IPS-18c (cell line): Measurements from ENCODE around the gene SLC51A.
"Not testable (repeated sequence)": the region's sequence is repeated elsewhere in the genome, so short reads cannot be mapped to it uniquely, and the experiment has no call there.

ENCODE experiments used
- H3K4me3 ChIP-seq: 2 replicates; pipeline ENCODE4 v1.7.0; 2013; ENCODE audit warnings: low read depth, mild to moderate bottlenecking, low read length, moderate library complexity; ENCODE audit not compliant: insufficient read depth
- H3K9me3 ChIP-seq: one replicate; pipeline ENCODE4 v1.6.1; 2013; ENCODE audit warnings: mild to moderate bottlenecking, low read length, moderate library complexity; ENCODE audit not compliant: control insufficient read depth, insufficient read depth

The SLC51A gene

DNA sequence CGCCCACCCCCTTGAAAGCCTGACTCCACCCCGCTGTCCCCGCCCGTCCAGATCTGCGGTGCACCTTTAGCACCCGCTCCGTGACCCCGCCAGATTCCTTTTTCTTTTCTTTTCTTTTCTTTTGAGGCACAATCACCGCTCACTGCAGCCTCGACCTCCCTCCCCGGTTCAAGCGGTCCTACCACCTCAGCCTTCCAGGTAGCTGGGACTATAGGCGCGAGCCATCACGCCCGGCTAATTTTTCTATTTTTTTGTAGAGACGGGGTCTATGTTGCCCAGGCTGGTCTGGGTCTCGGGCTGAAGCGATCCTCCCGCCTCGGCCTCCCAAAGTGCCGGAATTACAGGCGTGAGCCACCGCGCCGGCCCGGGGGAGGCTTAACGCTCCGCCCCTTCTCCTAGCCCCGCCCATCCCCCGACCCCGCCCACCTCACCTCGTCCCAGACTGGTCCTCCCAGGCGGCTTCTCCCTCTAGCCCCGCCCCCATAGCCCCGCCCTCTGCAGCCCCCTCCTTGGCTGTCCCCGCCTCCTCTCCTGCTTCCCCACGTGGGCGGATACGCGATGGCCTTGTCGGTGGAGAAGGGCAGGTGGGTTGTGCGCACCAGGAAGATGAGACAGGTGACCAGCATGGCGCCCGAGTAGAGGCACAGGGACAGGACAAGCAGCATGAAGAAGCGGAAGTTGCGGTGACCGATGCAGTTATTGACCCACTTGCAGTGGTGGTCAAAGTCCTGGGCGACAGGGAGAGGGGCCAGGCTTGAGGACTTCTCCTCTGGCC is 8.3 kb upstream of the SLC51A start:
- Histone ChIP-seq H3K9me3 (peaks cover 4% of the 10 kb centered on the region), H3K4me3 (peak overlapping the region; percentile 63)

DNA sequence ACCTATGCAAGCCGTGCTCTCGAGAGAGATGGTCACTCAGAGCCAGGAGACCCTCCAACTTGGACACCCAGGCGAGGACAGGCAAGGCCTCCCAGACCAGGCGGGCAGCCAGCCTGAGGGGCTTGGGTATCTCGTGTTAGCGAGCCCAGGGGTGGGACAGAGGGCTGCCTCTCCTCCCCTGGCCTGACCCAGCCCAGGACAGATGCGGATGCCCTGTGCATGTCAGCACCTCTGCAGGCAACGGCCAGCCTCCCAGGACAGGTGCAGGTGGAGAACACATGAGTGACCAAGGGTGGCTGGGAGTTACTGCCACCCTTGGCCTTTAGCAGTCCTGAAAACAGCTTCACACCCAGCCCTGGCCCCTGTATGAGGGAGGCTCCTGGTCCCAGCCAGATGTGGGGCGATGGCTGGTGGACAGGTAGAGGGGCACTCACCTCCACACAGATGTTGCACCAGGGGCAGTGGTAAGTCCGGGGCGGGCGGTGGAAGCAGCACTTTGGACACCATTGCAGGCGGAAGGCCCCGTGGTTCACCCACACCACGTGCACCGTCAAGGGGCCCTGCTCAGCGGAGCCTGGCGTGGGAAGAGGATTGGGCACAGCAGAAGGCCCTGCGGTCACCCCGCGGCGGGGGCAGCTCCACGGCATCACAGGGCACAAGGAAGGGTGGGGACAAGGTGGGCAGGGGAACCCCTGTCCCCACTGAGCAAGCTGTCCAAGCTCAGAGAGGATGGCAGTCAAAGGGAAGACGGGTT is 7.2 kb upstream of the SLC51A start:
- H3K4me3 ChIP-seq = no peak overlapping the region

DNA sequence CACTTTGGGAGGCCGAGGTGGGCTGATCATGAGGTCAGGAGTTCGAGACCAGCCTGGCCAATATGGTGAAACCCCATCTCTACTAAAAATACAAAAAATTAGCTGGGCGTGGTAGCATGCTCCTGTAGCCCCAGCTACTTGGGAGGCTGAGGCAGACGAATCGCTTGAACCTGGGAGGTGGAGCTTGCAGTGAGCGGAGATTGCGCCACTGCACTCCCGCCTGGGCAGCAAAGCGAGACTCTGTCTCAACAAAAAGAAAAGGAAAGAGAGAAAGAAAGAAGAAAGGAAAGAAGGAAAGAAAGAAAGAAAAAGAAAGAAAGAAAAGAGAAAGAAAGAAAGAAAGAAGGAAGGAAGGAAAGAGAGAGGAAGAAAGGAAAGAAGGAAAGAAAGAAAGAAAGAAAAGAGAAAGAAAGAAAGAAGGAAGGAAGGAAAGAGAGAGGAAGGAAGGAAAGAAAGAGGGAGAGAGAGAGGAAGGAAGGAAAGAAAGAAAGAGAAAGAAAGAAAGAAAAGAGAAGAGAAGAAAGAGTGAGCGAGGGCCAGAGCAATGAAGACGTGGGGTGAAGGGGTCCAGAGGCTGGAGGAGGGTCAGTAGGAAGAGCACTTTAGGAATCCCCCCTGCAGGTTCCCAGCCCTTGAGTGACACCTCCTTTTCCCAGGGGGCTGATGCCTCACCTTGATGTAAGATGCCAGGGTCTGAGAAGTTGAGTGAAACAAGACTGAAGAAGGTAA is 6.2 kb upstream of the SLC51A start:
- not testable (repeated sequence) for H3K4me3 ChIP-seq, H3K9me3 ChIP-seq

More for the DNA sequence above, 7.2 kb upstream of the SLC51A start:
- H3K9me3 ChIP-seq = peaks cover 4% of the 10 kb centered on the region

DNA sequence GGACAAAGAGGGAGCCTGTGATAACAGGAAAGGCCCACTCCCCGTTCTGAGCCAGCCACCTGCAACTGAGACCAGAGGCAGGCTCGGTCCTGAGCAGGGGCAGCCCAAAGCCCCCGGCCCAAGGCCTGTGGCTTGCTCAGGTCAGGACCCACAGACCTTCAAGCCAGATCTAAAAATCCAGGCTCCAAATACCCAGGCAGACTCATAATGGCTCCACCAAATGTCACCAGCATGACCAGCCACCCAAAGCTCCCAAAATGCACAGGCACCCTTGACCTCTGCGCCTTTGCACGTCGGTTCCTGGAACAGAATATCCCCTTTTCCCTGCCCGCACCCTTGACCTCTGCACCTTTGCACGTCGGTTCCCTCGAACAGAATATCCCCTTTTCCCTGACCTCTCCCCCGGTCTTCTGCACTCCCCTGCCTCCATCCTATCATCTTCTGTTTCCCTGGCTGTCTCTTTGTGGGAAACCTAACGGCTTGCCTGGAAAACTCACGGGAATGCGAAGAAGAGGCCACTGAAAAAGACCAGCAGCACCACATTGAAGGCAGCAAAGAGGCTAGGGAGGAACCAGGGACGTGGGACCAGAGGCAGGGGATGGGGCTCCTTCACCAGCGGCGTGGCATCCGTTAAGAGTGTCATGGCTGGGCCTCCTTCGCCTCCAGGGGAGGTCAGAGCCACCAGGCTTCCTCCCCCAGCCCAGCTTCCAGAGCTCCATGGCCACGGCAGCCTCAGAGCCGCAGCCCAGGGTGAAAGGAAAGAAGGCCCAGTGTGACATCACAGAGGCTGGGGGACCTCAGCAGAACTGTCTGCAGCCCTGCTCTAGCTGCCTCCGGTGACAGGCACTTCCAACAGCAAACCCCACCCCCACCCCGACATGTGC is 5.4 kb upstream of the SLC51A start, which contains the start of gene ZDHHC19:
Gene ZDHHC19 (minus strand): TSS at position 728 of the 884 bp plus-strand sequence. CDS start 85 bp downstream, at position 643.
- Histone ChIP-seq H3K9me3 (peaks cover 6% of the 10 kb centered on the region), H3K4me3 (no peak within 1 kb of the TSS)

DNA sequence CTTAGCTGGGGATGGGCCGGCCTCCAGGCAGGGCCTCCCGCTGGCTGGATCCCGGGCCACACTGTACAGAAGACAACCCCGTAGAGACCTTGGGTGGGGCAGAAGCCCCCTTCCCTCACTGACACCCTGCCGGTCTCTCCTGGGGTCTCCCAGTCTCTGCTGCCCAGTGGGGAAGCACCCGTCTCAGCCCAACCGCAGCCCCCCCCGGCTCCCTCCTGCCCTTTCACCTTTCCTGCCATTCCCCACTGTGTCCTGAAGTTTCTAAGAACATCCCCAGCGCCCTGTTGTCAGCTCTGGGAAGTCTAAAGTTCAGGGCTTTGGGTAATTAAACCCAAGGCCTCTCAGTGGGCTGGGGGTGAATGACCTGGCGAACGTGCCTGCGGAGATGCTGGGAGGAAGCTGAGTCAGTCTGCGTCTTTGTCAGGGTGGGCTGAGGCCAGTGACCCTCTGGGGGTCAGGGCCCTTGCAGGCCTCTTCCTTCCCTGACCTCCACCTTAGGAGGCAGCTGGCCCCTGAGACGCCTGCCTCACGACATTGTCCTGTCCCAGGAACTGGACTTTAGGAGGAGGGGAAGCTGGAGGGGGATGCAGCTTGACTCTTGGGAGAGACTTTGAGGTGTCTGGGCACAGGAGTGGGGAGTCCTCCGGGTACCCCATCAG is 1.4 kb upstream of the SLC51A start:
- H3K9me3 ChIP-seq = peaks cover 2% of the 10 kb centered on the region
- no peak overlapping the region for H3K4me3 ChIP-seq

DNA sequence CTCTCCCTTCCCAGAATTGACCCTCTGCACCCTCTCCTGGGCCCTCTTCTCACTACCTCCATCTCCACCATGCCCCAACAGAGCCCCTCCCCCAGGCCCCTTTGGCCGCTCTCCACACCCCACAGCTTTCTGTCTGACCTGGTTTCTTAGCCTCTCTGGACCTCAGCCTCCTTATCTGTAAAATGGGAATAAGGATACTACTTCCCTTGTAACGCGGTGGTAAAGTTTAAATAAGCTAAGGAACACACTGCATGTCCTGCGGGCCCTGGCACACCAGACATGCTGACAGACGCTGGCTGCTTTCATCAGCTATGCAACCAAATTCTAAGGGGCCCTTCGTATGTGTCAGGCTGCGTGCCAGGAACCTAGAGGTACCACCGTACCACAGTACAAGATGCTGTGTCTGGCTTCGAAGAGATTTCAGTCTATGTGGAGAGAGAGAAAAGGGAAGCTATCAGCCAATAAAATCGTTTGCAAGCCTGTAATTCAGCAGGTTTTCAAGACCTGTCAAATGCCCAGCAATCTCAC is 777 bp upstream of the SLC51A start:
- Histone ChIP-seq H3K4me3 (no peak overlapping the region), H3K9me3 (peaks cover 2% of the 10 kb centered on the region)

GRCh38 chr3:196216681-196217211 is 412 bp downstream of the SLC51A start:
- peak overlapping the region; percentile 26; the same call in 1 of the 2 replicates for H3K4me3 ChIP-seq
- H3K9me3 ChIP-seq = peaks cover 2% of the 10 kb centered on the region

GRCh38 chr3:196217307-196218154 is 1.2 kb downstream of the SLC51A start:
- Histone ChIP-seq H3K4me3 (no peak overlapping the region), H3K9me3 (peaks cover 2% of the 10 kb centered on the region)

- Histone ChIP-seq H3K4me3 (no peak overlapping the region), H3K9me3 (peaks cover 2% of the 10 kb centered on the region)
Measured at GRCh38 chr3:196218155-196218712, 1.9 kb downstream of the SLC51A start.

DNA sequence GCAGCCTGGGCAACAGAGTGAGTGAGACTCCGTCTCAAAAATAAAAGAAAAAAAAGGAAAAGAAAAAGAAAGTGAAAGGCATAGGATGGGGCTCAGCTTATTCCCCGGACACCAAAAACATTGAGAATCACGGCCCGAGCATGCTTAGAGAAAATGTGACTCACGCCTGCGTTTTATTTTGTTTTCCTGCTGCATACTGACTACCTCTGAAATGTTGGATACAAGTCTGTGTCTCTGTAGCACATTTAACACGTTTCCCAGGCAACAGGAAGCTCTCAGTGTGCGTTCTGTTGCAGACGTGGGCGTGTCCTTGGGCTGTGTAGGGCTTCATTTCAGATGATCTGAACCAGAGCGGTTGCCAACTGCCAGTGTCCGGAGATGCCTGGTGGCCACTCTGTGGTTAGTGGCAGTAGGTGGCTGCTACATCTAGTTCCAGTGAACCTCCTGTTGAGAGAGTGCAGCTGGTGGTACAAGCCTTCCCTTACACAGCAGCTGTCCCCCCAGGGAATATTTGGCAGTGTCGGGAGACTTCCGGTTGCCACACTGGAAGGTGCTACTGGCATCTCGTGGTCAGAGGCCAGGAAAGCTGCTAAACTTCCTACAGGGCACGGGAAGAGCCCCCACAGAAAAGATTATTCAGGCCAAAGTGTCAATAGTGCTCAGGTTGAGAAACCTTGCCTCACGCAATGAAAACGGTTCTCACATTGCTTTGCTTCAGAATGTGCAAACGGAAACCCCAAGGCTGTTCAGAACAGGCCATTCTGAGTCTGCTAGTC is 3.0 kb downstream of the SLC51A start:
- H3K4me3 ChIP-seq = no peak overlapping the region
- peaks cover 2% of the 10 kb centered on the region for H3K9me3 ChIP-seq

GRCh38 chr3:196219970-196220311 is 3.6 kb downstream of the SLC51A start:
- peaks cover 1% of the 10 kb centered on the region for H3K9me3 ChIP-seq
- no peak overlapping the region for H3K4me3 ChIP-seq

DNA sequence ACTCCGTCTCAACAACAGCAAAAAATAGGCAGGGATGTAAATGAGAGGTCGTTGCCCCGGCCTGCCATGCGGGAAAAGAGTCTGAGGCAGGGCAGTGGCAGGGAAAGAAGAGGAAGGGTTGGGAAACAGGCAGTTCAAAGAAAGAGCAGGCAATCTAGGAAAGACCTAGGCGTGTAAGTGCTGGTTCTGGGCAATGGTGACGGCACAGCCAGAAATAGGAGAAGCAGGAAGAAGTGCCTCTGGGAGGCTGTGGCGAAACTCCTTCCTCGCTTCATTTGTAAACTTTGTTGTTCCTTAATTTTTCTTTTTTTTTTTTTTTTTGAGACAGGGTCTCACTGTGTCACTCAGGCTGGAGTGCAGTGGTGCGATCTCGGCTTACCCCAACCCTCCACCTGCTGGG is 4.3 kb downstream of the SLC51A start:
- H3K4me3 ChIP-seq = no peak overlapping the region
- no peaks in the 10 kb centered on the region for H3K9me3 ChIP-seq

- H3K4me3 ChIP-seq = no peak overlapping the region
- H3K9me3 ChIP-seq = no peaks in the 10 kb centered on the region
Measured at GRCh38 chr3:196220991-196221390, 4.7 kb downstream of the SLC51A start.

- Histone ChIP-seq H3K9me3 (no peaks in the 10 kb centered on the region), H3K4me3 (no peak overlapping the region)
Measured at GRCh38 chr3:196222876-196223595, 6.7 kb downstream of the SLC51A start.
